ENCODE measurements around the gene PAPPA.

- TF ChIP-seq POLR2A (IDR thresholded peaks at IDR 0.05) (no peak), CTCF (IDR thresholded peaks at IDR 0.05) (no peak), EP300 (IDR thresholded peaks at IDR 0.05) (no peak)
These were observed 18.6 kb upstream of the PAPPA start for GRCh38 chr9:116134975-116135374.
